GM04504 (cell line): ENCODE measurements around the gene GPX4.

ENCODE experiments used
- DNase-seq: peaks from one replicate; pipeline ENCODE4 v3.0.0-alpha.2; 2012; ENCODE audit warnings: low read depth

Gene GPX4, protein sequence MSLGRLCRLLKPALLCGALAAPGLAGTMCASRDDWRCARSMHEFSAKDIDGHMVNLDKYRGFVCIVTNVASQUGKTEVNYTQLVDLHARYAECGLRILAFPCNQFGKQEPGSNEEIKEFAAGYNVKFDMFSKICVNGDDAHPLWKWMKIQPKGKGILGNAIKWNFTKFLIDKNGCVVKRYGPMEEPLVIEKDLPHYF

DNA sequence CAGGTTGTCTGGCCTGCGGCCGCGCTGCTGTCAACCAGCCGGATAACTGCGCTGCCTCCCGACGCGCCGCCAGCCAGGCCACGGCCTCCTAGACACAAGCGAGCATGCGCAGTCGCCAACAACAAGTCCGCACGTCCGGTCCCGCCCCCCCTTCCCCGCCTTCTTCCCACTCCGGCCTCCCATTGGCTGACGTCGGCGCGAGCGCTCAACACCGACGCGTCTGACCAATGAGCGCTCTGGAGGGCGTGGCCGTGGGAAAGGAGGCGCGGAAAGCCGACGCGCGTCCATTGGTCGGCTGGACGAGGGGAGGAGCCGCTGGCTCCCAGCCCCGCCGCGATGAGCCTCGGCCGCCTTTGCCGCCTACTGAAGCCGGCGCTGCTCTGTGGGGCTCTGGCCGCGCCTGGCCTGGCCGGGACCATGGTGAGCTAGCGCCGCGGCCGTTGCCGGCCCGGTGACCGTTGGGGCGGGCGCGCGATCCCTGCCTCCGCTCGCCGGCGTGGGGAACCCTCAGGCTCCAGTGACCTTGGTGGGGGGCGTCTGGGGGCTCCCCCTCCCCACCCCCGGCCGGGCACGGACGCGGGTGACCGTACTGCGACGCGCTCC, at the start of gene GPX4:
GPX4 (plus strand) TSS at position 287 of the 603 bp plus-strand sequence; CDS start at position 337, 50 bp downstream.
- DNase-seq, result peak; percentile 98

DNA sequence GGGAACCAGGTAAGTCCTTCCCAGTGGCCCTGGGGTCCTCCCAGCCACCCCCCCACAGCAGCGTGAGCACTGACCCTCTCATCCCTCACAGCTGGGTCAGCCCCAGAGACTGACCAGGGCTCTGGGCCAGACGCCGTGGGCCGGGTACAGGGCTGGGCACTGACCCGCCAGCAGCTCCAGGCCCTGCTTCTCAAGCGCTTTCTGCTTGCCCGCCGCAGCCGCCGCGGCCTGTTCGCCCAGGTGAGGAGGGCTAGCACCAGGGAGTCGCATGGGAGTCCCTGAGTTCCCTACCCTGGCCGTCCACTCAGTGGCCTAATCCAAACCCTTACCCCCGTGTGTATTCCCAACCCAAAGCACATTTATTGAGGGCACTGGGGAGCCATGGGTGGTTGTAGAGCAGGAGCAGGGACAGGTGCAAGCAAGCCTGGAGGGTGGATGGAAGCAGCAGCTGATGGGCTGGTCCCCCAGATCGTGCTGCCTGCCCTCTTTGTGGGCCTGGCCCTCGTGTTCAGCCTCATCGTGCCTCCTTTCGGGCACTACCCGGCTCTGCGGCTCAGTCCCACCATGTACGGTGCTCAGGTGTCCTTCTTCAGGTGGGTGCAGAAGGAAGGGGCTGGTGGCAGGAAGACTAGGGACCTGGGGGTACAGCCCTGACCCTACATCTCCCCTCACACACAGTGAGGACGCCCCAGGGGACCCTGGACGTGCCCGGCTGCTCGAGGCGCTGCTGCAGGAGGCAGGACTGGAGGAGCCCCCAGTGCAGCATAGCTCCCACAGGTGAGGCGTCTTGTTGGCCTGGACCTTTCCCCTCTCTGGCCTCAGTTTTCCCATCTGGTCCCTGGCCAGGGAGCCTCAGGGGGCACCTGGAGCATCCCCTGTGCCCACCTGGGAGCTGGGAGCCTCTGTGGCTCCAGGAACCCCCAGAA, 49.4 kb upstream of the GPX4 start:
- no peak for DNase-seq

DNA sequence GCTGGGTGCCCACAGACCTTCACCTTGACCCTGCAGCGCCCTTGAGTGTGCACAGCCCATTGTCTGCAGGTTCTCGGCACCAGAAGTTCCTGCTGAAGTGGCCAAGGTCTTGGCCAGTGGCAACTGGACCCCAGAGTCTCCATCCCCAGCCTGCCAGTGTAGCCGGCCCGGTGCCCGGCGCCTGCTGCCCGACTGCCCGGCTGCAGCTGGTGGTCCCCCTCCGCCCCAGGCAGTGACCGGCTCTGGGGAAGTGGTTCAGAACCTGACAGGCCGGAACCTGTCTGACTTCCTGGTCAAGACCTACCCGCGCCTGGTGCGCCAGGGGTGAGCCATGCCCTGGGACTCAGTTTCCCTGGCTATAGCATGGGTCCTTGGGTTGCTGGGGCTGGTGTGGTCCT, 48.8 kb upstream of the GPX4 start:
- DNase-seq, result no peak

GRCh38 chr19:1055886-1056620, 47.7 kb upstream of the GPX4 start:
- no peak for DNase-seq

DNA sequence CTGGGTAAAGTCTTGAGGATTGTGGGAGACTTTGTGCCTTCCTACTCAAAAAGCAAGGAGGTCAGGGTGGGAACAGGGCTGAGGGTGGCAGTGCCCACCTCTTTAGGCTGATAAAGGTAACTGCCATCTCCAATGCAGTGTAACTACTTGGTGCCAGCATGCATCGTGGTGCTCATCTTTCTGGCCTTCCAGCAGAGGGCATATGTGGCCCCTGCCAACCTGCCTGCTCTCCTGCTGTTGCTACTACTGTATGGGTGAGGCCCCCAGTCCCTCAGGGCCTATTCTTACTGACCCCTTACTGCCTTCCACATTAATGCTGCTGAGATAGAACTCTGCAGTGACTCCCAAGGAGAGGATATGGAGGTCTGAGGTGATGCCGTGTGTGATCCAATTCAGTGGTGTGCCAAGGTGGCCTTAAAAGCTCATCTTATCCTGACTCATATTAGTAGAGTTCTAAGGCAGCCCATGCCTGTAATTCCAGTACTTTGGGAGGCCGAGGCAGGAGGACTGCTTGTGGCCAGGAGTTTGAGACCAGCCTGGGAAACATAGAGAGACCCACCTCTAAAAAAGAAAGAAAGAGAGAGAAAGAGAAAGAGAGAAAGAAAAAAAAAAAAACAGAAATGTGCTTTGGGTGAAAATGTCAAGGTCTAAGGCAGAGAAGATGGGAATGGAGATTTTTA, 46.5 kb upstream of the GPX4 start:
- no peak for DNase-seq

DNA sequence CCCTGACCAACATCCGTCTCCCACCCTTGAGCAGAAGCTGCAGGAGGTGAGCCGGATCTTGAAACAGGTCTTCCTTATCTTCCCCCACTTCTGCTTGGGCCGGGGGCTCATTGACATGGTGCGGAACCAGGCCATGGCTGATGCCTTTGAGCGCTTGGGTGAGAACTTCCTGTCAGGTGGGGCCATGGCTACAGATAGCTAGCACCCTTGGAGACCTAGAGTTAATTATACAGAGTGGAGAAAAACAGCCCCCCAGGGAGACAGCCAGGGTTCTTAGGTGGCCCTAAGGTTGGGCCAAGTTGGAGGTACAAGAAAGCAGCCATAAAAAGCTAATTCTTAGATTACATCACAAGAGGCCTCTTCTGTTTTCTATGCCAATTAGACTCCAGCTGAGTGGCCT, 45.7 kb upstream of the GPX4 start:
- DNase-seq, result no peak

- DNase-seq, result no peak
Measured at GRCh38 chr19:1060689-1061088, 43.1 kb upstream of the GPX4 start.

DNA sequence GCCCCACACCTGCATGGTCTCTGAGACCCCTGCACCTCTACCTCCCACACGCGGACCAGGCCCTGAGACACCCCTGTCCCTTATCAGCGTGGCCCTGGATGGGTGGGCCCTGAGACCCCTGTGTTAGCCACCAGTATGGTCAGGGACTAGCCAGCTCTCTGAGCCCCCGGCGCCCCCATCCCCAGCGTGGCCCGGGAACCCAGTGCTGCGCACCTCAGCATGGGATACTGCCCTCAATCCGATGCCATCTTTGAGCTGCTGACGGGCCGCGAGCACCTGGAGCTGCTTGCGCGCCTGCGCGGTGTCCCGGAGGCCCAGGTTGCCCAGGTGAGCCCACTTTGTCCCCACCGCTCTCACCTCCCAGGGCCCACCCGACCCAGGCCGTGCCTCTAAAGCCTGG, 41.8 kb upstream of the GPX4 start:
- no peak for DNase-seq

DNA sequence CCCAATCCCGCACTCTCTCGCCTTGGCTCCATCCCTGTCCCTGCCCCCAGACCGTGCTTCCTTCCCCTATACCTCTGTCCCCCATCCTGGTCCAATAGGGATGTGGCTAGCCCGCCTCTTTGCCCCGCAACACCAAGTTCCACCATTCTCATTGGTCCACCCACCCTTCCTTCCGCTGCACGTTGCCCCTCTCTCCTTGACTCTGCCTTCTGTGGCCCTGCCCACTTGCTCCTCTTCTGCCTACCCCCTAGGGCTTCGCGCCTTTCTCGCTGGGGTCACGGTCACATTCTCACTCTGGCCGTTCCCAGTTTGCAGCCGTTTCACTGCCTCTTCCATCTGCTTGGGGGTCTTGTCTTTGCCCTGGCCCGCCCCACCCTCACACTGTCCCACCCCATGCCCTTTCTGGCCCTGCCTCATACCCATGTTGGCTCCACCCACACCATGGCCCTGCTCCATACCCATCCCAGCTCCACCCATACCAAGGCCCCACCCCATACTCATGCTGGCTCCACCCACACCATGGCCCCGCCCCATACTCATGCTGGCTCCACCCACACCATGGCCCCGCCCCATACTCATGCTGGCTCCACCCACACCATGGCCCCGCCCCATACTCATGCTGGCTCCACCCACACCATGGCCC, 41.3 kb upstream of the GPX4 start:
- DNase-seq, result no peak

DNA sequence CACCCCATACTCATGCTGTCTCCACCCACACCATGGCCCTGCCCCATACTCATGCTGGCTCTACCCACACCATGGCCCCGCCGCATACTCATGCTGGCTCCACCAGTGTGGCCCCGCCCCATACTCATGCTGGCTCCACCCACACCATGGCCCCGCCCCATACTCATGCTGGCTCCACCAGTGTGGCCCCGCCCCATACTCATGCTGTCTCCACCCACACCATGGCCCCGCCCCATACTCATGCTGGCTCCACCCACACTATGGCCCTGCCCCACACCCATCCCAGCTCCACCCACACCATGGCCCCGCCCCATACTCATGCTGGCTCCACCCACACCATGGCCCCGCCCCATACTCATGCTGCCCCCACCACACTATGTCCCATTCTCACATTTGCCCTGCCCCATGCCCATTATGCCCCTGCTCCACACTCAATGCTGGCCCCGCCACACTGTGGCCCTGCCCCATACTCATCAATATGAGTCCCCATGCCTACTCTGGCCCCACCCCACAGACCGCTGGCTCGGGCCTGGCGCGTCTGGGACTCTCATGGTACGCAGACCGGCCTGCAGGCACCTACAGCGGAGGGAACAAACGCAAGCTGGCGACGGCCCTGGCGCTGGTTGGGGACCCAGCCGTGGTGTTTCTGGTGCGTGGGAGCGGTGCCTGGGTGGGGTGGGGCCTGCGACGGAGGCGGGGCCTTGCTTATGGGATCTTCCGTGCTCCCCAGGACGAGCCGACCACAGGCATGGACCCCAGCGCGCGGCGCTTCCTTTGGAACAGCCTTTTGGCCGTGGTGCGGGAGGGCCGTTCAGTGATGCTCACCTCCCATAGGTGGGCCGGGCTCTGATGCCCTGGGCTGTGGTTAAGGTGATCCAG, 40.5 kb upstream of the GPX4 start:
- DNase-seq, result no peak

- no peak for DNase-seq
Measured at GRCh38 chr19:1063909-1064660, 39.7 kb upstream of the GPX4 start.

DNA sequence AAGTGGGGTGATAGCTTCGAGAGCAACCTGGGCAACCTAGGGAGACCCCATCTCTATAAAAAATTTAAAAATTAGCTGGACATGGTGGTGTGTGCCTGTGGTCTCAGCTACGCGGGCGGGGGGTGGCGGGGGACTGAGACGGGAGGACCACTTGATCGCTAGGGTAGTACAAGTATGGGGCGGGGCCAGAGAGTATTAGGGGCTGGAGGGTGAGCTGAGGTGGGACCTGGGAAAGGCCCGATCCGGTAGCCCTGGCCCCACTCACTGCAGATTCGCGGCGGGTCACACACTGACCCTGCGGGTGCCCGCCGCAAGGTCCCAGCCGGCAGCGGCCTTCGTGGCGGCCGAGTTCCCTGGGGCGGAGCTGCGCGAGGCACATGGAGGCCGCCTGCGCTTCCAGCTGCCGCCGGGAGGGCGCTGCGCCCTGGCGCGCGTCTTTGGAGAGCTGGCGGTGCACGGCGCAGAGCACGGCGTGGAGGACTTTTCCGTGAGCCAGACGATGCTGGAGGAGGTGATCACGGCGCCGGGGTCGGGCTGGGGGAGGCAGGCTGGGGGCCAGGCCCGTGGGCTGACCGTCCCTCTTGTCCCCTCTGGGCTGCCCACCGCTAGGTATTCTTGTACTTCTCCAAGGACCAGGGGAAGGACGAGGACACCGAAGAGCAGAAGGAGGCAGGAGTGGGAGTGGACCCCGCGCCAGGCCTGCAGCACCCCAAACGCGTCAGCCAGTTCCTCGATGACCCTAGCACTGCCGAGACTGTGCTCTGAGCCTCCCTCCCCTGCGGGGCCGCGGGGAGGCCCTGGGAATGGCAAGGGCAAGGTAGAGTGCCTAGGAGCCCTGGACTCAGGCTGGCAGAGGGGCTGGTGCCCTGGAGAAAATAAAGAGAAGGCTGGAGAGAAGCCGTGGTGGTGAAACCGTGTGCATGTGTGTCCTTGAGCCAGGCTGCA, 38.9 kb upstream of the GPX4 start:
- peak; percentile 32 for DNase-seq

- no peak for DNase-seq
Measured at GRCh38 chr19:1065606-1066109, 38.1 kb upstream of the GPX4 start.

DNA sequence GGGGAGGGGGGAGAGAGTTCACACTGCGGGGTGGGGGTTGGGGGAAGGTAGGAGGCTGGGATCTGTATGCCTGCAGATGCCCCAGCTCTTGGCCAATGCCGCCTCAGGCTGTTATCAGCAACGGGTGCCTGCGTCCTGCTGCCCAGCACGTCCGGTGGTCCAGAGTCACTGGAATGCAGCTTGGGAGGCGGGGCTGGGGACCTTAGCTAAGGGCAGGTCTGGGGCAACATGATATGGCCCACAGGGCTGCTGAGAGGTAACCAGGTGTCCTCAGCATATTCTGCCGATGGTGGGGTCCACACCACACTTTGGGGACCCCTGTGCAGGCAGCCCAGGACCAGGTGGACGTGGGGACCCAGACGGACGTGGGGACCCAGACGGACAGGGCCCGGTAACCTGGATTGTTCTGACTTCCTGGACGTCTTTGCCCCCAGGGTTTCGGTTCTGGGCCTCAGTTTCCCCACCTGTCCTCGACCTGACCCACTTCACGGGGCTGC, 37.5 kb upstream of the GPX4 start:
- DNase-seq, result no peak

DNA sequence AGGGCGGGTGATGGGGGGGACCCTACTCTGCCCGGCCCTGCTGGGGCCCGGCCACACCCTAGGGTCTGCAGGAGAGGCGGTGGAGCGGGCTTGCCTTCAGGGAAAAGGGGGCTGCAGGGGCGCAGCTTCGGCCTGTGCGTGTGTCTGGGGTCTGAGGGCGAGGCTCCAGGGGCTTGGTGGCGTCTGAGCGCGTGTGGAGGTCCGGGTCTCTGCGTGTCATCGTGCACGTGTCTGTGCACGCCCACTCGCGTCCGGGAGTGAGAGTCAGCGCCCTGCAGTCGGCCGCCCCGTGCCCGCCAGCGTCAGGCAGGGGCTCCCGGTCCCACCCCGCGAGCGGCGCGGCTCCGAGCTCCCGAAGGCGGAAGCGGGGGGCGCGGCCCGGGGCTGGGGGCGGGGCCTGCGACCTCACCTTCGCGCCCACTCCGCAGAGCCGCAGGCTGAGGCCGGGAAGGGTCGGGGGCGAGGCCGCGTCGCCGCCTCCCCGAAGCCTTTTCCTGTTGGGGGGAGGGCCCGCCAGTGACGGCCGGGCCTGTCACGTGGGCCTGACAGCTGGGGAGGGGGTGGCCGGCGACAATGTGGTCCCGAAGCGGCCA, 37.0 kb upstream of the GPX4 start, which contains the start of gene ARHGAP45:
ARHGAP45 (plus strand) TSS at position 420 of the 593 bp plus-strand sequence. CDS start 239 bp downstream, outside the sequence.
- no peak for DNase-seq

- no peak for DNase-seq
Measured at GRCh38 chr19:1067341-1067957, 36.3 kb upstream of the GPX4 start.
